Astrocyte (in vitro differentiated cells and primary cell): Measurements from ENCODE around the gene CAMK2D. TPM values are rescaled to one million over a fixed set of nuclear protein-coding genes. Genes with fewer than 3 reads are reported as not detected.

Experiments used
- DNase-seq: peaks from one replicate; pipeline ENCODE4 v3.0.0-alpha.2; 2010; ENCODE audit warnings: low read depth
- FAIRE-seq: peaks from 2 replicates; lab custom pipeline; 2011; peaks lifted over from hg19 to GRCh38; lab: Jason Lieb, UNC
- H2AFZ ChIP-seq: 2 replicates; pipeline ENCODE4 v1.6.0; 2012; ENCODE audit warnings: low read depth, low read length, inconsistent platforms
- H3K27ac ChIP-seq: 2 replicates; pipeline ENCODE4 v1.5.1; 2011; ENCODE audit warnings: low read depth, low read length, inconsistent platforms
- H3K27me3 ChIP-seq: 2 replicates; pipeline ENCODE4 v1.6.0; 2011; ENCODE audit warnings: low read length, inconsistent platforms; ENCODE audit not compliant: insufficient read depth
- H3K36me3 ChIP-seq: 2 replicates; pipeline ENCODE4 v1.5.1; 2011; ENCODE audit warnings: low read length, inconsistent platforms; ENCODE audit not compliant: insufficient read depth
- H3K4me1 ChIP-seq: 2 replicates; pipeline ENCODE4 v1.5.1; 2011; ENCODE audit warnings: low read length, inconsistent platforms; ENCODE audit not compliant: insufficient read depth
- H3K4me2 ChIP-seq: 2 replicates; pipeline ENCODE4 v1.6.0; 2012; ENCODE audit warnings: low read length, inconsistent platforms
- H3K4me3 ChIP-seq: 2 replicates; pipeline ENCODE4 v1.5.1; 2011; ENCODE audit warnings: low read depth, mild to moderate bottlenecking, low read length, inconsistent platforms; ENCODE audit not compliant: insufficient read depth
- H3K79me2 ChIP-seq: 2 replicates; pipeline ENCODE4 v1.6.0; 2012; ENCODE audit warnings: mild to moderate bottlenecking, low read length, inconsistent platforms; ENCODE audit not compliant: insufficient read depth
- H3K9ac ChIP-seq: 2 replicates; pipeline ENCODE4 v1.6.0; 2012; ENCODE audit warnings: mild to moderate bottlenecking, low read length, inconsistent platforms
- H3K9me3 ChIP-seq: 2 replicates; pipeline ENCODE4 v1.5.1; 2012; ENCODE audit warnings: low read depth, mild to moderate bottlenecking, low read length, inconsistent platforms; ENCODE audit not compliant: insufficient read depth
- H4K20me1 ChIP-seq: 2 replicates; pipeline ENCODE4 v1.6.0; 2012; ENCODE audit warnings: low read length, inconsistent platforms; ENCODE audit not compliant: insufficient read depth
- H3K27ac Mint-ChIP-seq: one replicate; pipeline ENCODE4 v1.8.0; 2021; ENCODE audit warnings: mild to moderate bottlenecking, mixed read lengths; ENCODE audit not compliant: unreplicated experiment
- H3K27me3 Mint-ChIP-seq: one replicate; pipeline ENCODE4 v1.8.0; 2021; ENCODE audit warnings: low read depth, mixed read lengths; ENCODE audit not compliant: unreplicated experiment
- H3K36me3 Mint-ChIP-seq: one replicate; pipeline ENCODE4 v1.8.0; 2021; ENCODE audit warnings: low read depth, mixed read lengths; ENCODE audit not compliant: unreplicated experiment
- H3K4me1 Mint-ChIP-seq: one replicate; pipeline ENCODE4 v1.8.0; 2021; ENCODE audit warnings: low read depth, mixed read lengths; ENCODE audit not compliant: unreplicated experiment
- H3K4me3 Mint-ChIP-seq: one replicate; pipeline ENCODE4 v1.8.0; 2021; ENCODE audit warnings: mild to moderate bottlenecking, moderate library complexity, mixed read lengths; ENCODE audit not compliant: unreplicated experiment
- H3K9me3 Mint-ChIP-seq: one replicate; pipeline ENCODE4 v1.8.0; 2021; ENCODE audit warnings: mild to moderate bottlenecking, mixed read lengths; ENCODE audit not compliant: unreplicated experiment
- EZH2 ChIP-seq: IDR thresholded peaks from 2 replicates; pipeline ENCODE4 v1.6.1; 2012; ENCODE audit warnings: mild to moderate bottlenecking, low read length, inconsistent platforms; ENCODE audit not compliant: insufficient read depth
- total RNA-seq: library from RNA; stranded (reverse); gene quantifications from 2 replicates; pipeline ENCODE4 v1.2.1, GENCODE V29; 2021
- TF ChIP-seq, protein P1 (sequence below): IDR thresholded peaks from 2 replicates; pipeline ENCODE4 v1.5.1; 2011; ENCODE audit warnings: low read depth, mild to moderate bottlenecking, inconsistent platforms, low read length, moderate library complexity; ENCODE audit not compliant: insufficient read depth

Gene CAMK2D
- total RNA-seq, 1 donor from 2014 or later = 80.8 TPM

DNA sequence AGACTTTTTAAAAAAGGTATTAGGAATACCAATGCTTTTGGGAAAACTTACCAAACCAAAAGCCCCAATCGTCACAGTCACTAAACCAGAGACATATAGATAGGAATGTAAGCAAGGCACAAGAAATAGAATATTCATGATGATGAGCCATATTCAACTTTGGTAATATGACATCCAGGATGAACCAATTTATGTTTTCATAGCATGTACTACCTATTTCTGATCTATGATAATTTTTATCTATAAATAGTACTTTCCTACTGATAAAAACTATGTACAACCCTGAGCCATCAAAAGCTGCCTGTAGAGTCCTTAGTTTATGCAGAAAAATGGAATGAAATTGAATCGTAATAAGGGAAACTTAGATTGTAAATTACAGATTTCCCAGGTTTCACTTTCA, 18.9 kb downstream of the CAMK2D start:
- H3K27ac ChIP-seq = no peak overlapping the region
- no peak overlapping the region for H3K4me2 ChIP-seq
- H3K9ac ChIP-seq = no peak overlapping the region
- Mint-ChIP-seq H3K4me3 (no peak overlapping the region), H3K9me3 (no peaks in the 10 kb centered on the region), H3K4me1 (peaks cover 11% of the 10 kb centered on the region), H3K27ac (no peak overlapping the region), H3K36me3 (peaks cover 4% of the 10 kb centered on the region), H3K27me3 (no peaks in the 10 kb centered on the region)
- no peak overlapping the region for H3K4me3 ChIP-seq
- FAIRE-seq (no peak), DNase-seq (no peak)
- H3K36me3 ChIP-seq = peaks cover 3% of the 10 kb centered on the region
- no peak overlapping the region for H2AFZ ChIP-seq
- H3K4me1 ChIP-seq = no peaks in the 10 kb centered on the region
- no peak for TF ChIP-seq EZH2
- TF ChIP-seq, protein P1, sequence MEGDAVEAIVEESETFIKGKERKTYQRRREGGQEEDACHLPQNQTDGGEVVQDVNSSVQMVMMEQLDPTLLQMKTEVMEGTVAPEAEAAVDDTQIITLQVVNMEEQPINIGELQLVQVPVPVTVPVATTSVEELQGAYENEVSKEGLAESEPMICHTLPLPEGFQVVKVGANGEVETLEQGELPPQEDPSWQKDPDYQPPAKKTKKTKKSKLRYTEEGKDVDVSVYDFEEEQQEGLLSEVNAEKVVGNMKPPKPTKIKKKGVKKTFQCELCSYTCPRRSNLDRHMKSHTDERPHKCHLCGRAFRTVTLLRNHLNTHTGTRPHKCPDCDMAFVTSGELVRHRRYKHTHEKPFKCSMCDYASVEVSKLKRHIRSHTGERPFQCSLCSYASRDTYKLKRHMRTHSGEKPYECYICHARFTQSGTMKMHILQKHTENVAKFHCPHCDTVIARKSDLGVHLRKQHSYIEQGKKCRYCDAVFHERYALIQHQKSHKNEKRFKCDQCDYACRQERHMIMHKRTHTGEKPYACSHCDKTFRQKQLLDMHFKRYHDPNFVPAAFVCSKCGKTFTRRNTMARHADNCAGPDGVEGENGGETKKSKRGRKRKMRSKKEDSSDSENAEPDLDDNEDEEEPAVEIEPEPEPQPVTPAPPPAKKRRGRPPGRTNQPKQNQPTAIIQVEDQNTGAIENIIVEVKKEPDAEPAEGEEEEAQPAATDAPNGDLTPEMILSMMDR = no peak
- no peaks in the 10 kb centered on the region for H4K20me1 ChIP-seq
- no peaks in the 10 kb centered on the region for H3K9me3 ChIP-seq
- H3K79me2 ChIP-seq = peaks cover 70% of the 10 kb centered on the region
- H3K27me3 ChIP-seq = no peaks in the 10 kb centered on the region

DNA sequence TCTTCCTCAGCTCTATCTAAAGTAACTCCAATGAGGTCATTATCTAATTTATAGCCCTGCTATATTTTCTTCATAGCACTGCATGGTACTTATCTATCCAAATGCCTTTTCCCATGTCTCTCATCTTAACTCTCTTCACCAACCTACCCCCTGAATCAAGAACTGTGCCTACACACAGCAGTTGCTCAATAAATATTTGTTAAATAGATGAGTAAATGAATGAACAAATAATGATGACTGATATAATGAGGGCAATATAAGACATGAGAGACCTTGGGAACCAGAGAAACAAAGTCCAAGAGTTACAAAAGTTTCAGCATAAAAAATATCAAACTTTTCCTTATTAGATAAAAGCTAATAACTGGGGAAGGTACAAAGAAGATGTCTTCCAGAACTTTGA, 19.6 kb downstream of the CAMK2D start:
- Histone ChIP-seq H4K20me1 (no peaks in the 10 kb centered on the region), H3K9me3 (no peaks in the 10 kb centered on the region), H3K36me3 (peaks cover 3% of the 10 kb centered on the region), H3K27ac (no peak overlapping the region), H3K9ac (no peak overlapping the region), H3K4me1 (no peaks in the 10 kb centered on the region), H3K79me2 (peaks cover 75% of the 10 kb centered on the region), H3K27me3 (no peaks in the 10 kb centered on the region), H3K4me2 (no peak overlapping the region), H3K4me3 (no peak overlapping the region), H2AFZ (no peak overlapping the region)
- FAIRE-seq (no peak), DNase-seq (no peak)
- H3K9me3 Mint-ChIP-seq = no peaks in the 10 kb centered on the region
- no peak for TF ChIP-seq EZH2
- TF ChIP-seq, protein P1 = no peak
- H3K36me3 Mint-ChIP-seq = peaks cover 4% of the 10 kb centered on the region
- H3K4me1 Mint-ChIP-seq = peaks cover 14% of the 10 kb centered on the region
- no peak overlapping the region for H3K27ac Mint-ChIP-seq
- no peaks in the 10 kb centered on the region for H3K27me3 Mint-ChIP-seq
- H3K4me3 Mint-ChIP-seq = no peak overlapping the region

DNA sequence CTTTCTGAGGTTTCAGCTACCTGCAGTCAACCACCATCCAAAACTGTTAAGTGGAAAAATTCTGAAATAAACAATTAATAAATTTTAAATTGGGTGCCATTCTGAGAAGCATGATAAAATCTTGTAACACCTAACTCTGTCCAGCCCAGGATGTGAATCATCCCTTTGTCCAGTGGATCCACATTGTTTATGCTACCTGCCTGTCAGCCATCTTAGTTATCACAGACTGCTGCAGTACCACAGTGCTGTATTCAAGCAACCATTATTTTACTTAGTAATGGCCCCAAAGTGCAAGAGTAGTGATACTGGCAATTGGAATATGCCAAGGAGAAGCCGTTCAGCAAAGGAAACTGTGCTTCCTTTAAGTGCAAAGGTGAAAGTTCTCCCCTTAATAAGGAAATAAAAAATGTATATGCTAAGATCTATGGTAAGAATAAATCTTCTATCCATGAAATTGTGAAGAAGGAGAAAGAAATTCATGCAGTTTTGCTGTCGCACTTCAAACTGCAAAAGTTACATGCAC, 20.6 kb downstream of the CAMK2D start:
- no peaks in the 10 kb centered on the region for H3K9me3 Mint-ChIP-seq
- no peak for FAIRE-seq
- Histone ChIP-seq H3K9ac (no peak overlapping the region), H3K36me3 (peaks cover 2% of the 10 kb centered on the region), H2AFZ (no peak overlapping the region), H3K27me3 (no peaks in the 10 kb centered on the region), H4K20me1 (no peaks in the 10 kb centered on the region), H3K4me1 (no peaks in the 10 kb centered on the region), H3K27ac (no peak overlapping the region), H3K4me2 (no peak overlapping the region), H3K4me3 (no peak overlapping the region), H3K9me3 (no peaks in the 10 kb centered on the region), H3K79me2 (peaks cover 85% of the 10 kb centered on the region)
- peaks cover 4% of the 10 kb centered on the region for H3K36me3 Mint-ChIP-seq
- DNase-seq = no peak
- no peak overlapping the region for H3K27ac Mint-ChIP-seq
- TF ChIP-seq, protein P1 = no peak
- no peak for TF ChIP-seq EZH2
- no peaks in the 10 kb centered on the region for H3K27me3 Mint-ChIP-seq
- H3K4me1 Mint-ChIP-seq = peaks cover 14% of the 10 kb centered on the region
- H3K4me3 Mint-ChIP-seq = no peak overlapping the region
